ENCODE measurements around the gene CTH.
"Not testable (repeated sequence)": the region's sequence is repeated elsewhere in the genome, so short reads cannot be mapped to it uniquely, and the experiment has no call there.

Gene CTH

GRCh38 chr1:70411360-70411844 lies 334 bp downstream of the CTH start:
- DNase-seq: no peak

GRCh38 chr1:70415882-70416281 lies 4.8 kb downstream of the CTH start:
- no peak for DNase-seq

GRCh38 chr1:70418973-70419734 lies 8.1 kb downstream of the CTH start:
- DNase-seq: not testable (repeated sequence)

GRCh38 chr1:70420320-70420719 lies 9.3 kb downstream of the CTH start:
- DNase-seq: no peak

GRCh38 chr1:70426154-70427131 lies 15.4 kb downstream of the CTH start:
- no peak for DNase-seq

- DNase-seq: no peak
Measured at GRCh38 chr1:70427976-70428375, 16.9 kb downstream of the CTH start.

- no peak for DNase-seq
Measured at GRCh38 chr1:70429219-70429618, 18.2 kb downstream of the CTH start.

GRCh38 chr1:70429757-70430156 lies 18.7 kb downstream of the CTH start:
- no peak for DNase-seq

GRCh38 chr1:70431317-70431716 lies 20.2 kb downstream of the CTH start:
- DNase-seq: no peak

GRCh38 chr1:70431874-70432273 lies 20.8 kb downstream of the CTH start:
- no peak for DNase-seq

- no peak for DNase-seq
Measured at GRCh38 chr1:70434253-70434859, 23.3 kb downstream of the CTH start.

GRCh38 chr1:70436622-70437251 lies 25.7 kb downstream of the CTH start:
- DNase-seq: no peak

GRCh38 chr1:70438529-70438928 lies 27.5 kb downstream of the CTH start:
- DNase-seq: no peak

GRCh38 chr1:70440642-70441391 lies 29.7 kb downstream of the CTH start:
- DNase-seq: no peak

- DNase-seq: no peak
Measured at GRCh38 chr1:70441392-70442035, 30.4 kb downstream of the CTH start.

GRCh38 chr1:70442490-70442889 lies 31.4 kb downstream of the CTH start:
- no peak for DNase-seq

- DNase-seq: no peak
Measured at GRCh38 chr1:70443739-70444138, 32.7 kb downstream of the CTH start.

- DNase-seq: no peak
Measured at GRCh38 chr1:70449049-70449448, 38.0 kb downstream of the CTH start.

- DNase-seq: not testable (repeated sequence)
Measured at GRCh38 chr1:70452164-70452939, 41.3 kb downstream of the CTH start.

- DNase-seq: no peak
Measured at GRCh38 chr1:70455291-70455690, 44.2 kb downstream of the CTH start.

- DNase-seq: no peak
Measured at GRCh38 chr1:70458131-70458530, 47.1 kb downstream of the CTH start.

All from cortex of kidney (tissue), 1 donor.